Stromal cell of bone marrow (primary cell): ENCODE measurements around the gene PSAPL1.

Experiments used
- DNase-seq: peaks from one replicate; pipeline ENCODE4 v3.0.0-alpha.2; 2012; ENCODE audit warnings: low read depth

The PSAPL1 gene, protein sequence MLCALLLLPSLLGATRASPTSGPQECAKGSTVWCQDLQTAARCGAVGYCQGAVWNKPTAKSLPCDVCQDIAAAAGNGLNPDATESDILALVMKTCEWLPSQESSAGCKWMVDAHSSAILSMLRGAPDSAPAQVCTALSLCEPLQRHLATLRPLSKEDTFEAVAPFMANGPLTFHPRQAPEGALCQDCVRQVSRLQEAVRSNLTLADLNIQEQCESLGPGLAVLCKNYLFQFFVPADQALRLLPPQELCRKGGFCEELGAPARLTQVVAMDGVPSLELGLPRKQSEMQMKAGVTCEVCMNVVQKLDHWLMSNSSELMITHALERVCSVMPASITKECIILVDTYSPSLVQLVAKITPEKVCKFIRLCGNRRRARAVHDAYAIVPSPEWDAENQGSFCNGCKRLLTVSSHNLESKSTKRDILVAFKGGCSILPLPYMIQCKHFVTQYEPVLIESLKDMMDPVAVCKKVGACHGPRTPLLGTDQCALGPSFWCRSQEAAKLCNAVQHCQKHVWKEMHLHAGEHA

DNA sequence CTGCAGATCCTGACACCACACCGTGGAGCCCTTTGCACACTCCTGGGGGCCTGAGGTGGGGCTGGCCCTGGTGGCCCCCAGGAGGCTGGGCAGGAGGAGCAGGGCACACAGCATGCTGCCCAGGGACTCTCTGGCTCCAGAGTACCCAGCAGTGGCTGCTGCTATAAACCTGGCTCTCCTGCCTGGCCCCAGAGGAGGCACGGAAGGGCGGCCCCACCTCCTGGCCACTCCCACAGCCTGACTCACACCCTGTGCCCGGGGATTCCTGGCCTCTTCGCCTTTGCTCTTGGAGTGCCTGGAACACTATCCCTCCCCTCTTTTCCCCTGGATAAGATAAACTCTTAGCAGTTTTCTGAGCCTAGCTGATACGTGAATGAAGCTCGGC is at the start of gene PSAPL1:
PSAPL1 (minus strand) TSS at position 165 of the 385 bp plus-strand sequence; CDS start at position 114, 51 bp downstream.
- DNase-seq = peak; percentile 8

DNA sequence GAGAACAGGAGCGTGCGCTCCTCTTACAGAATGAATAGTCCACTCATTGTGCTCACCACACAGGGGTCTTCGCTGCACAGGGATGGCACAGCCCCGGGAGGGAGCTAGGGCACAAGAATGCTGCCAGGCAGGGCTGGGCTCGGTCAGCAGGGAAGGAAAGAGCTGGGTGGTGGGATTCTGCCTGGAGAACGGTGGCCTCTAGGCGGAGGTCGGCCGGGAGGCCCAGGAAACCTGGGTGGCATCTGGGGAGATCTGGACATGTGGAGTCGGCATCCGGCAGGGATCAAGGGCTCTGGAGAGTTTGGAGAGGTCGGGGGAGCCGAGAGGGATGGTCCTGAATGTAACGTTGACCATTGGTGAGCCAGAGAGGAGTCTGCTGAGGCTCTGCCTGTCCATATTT is 46.5 kb upstream of the PSAPL1 start:
- DNase-seq = no peak

DNA sequence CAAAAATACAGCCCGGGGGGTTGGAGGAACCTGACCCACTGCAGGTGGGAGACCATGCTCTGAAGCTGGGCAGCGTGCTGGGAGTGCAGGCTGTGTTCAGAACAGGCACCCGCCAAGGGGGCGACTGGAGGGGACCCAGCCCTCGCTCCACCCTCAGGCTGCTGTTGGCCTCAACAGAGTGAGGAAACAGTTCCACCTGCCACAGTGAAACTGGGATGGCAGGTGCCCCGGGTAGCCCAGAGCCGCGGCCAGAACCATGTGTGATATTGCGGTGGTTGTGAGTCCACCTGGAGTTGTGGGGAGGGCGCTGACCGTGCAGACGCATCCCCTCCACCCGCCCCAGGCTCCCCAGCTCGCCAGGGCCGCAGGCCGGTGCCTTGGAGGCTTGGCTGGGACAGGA is 45.7 kb upstream of the PSAPL1 start:
- DNase-seq = no peak

DNA sequence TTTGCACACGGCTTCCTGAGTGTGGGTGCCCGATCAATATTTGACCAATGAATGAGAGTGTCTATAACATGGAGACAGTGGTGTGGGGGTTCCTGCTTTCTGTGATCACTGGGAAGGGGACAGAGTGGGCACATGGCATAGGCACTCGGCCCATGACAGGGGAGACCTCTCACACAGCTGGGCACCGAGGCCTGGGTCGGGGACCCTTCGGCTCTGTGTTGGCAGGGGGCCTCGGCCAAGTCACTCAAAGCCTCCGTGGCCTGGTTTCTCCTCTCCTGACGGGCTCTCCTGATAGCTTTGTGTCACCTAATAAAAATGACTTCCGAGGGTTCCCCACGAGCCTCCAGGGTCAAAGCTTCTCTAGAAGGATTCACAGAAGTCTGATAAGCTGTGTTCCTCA is 43.9 kb upstream of the PSAPL1 start:
- DNase-seq = no peak

DNA sequence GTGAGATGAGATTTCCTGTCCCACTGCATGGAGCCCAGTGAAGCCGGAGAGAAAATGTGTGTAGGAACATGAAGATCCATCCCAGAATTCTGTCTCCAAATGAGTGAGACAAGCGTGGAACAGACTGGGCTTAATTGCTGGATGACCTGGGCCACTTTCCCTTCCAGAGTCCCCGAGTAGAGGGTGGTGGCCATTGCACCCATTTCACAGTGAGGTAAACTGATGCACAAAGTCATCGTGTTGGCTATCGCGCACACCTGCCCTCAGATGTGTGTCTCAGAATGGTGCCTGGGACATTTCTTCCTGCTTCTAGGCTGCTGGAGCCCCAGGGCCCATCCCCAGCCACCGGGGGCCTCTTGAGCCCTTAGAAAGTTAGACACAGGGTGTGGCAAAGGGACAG is 43.0 kb upstream of the PSAPL1 start:
- DNase-seq = no peak

DNA sequence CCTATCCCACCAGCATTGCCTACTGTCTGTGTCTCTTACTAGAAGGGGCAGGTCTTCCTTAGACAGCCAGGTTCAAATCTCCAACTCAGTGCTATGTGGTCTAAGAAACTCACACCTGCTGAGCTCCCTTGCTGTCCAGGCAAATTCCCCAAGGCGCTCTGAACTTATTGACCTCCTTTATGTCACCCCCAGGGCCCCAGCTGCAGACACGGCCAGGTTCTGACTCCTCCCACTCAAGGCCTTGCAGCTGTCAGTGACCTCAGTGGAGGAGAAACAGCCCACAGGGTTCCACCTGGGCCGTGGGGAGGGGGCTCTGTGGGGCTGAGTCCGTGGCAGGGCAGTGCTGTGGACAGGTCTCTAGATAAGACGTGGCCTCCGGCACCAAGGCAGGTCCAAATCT is 42.1 kb upstream of the PSAPL1 start:
- DNase-seq = no peak

DNA sequence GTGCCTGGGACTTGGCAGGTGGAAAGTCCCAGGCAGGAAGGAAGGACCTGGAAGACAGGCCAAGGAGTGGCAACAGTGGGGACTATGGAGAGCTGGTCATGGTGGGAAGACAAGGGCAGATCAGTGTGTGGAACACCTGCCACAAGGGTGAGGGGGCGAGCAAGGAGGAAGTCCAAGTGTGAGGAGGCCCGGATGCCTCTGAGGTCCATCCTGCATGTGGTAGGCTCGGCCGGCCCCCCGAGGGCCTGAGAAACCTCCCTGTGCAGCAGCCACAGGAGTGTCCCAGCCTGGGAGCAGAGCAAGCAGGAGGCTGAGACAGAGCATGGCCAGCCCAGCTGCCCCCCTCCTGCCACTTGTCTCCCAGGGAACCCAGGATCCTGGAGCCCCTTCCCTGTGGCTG is 40.5 kb upstream of the PSAPL1 start:
- no peak for DNase-seq

DNA sequence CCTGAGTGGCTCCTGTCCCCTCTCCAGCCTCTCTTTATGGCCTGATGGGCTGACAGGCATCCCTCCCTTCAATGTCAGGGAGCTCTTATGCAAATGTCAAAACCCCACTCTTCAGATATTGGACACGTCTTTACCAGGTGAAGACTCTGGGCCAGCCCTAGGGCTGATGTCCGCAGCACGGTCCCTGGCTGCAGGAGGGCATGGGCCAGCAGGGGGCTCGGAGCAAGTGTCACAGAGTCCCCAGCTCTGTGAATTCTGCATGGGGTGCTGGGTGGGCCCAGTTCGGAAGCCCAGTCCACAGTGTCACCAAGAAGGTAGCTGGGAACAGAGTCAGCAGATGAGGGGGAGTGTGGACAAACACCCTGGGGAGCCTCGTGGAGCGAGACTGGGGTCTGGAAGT is 39.6 kb upstream of the PSAPL1 start:
- no peak for DNase-seq

DNA sequence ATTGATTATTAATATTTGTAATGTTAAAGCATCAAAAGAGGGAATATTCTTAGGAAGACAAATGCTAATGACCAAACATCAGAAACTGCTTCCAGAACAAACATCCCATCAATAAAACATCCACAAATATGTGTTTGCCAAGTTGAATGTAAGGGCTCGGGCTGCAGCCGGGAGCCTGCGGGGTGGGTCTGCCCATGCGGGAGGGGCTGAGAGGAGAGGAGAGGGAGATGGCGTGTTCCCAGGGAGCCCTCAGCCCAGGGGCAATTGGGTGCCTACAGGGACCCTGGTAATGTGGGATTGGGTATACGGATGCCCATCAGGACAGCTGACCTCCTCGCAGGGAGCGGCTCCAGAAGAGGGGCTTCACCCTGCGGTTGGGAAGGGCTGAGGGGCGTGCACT is 38.4 kb upstream of the PSAPL1 start:
- DNase-seq = no peak

DNA sequence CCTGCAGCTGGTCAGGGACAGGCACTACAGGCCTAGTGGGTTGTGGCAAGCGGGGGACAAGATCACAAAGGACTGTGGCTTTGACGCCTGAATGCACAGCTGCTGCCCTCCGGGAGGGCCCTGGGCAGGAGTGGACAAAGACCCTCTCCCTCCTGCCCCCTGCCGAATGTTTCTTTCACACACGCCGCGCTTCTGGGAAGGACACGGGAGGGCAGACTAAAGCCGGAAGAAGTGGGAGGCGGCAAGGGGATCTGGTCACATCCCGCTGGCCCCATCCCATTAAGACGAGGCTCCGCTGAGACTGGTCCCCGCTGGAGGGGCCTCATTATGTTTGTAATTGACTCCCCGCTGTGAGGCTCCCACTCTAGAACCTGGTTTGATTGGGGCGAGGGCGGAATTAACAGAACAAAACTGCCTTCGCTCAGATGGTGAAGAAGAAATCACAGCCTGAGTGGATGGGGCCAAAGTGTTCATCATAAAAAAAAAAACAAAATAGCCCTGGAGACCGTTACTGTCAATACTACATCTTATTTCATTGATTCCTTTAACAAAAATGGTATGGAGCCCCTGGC is 37.8 kb upstream of the PSAPL1 start:
- DNase-seq = no peak

DNA sequence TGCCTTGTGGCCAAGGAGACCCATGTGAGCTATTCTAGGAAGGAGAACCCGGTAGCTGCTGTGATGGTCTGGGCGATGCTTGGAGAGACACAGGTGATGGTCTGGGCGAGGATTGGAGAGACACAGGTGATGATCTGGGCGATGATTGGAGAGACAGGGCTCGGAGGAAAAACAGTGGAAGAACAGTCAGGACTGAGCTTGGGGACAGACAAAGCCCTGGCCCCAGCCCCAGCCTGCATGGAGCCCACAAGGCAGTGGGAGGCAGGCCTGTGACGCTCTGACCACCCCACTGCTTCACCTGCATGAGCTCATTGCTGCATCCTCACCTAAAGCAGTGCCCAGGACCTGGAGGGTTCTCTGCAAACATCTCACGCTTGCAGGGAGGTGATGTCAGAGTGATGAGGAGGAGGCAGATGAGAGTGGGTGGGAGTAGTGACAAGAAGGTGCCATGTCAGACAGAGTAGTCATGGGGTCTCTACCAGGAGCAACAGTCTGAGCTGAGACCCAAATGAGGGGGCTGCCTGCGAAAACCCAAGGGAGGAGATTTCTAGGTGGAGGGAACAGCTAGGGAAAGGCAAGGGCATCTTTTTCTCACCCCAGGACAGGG is 35.9 kb upstream of the PSAPL1 start:
- no peak for DNase-seq

DNA sequence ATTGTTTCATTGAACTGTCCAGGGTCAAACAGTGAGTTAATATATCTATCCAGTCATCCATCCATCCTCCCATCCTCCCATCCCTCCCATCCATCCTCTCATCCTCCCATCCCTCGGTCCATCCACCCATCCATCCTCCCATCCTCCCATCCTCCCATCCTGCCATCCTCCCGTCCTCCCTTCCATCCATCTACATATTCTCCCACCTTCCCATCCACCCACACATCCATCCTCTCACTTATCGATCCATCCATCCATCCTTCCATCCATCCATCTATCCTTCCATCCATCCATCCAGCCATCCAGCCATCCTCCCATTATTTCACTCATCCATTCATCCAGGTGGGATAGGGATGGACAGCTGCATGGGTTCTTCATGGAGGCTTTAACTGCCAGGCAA is 35.4 kb upstream of the PSAPL1 start:
- DNase-seq = no peak

DNA sequence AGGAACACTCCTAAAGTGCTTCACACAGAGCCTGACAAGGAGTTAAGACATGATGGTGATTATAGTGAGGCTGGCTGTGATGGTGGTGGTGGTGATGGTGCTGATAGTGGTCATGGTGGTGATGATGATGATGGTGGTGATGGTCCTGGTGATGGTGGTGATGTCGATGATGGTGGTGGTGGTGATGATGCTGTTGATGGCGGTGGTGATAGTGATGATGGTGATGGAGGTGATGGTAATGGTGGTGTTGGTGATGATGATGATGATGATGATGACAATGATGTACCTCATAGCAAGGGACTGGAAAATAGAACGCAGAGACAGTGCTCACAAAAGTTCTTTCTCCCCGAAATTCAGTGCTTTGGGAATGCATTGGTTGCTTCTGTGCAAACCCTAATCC is 34.3 kb upstream of the PSAPL1 start:
- DNase-seq = no peak

DNA sequence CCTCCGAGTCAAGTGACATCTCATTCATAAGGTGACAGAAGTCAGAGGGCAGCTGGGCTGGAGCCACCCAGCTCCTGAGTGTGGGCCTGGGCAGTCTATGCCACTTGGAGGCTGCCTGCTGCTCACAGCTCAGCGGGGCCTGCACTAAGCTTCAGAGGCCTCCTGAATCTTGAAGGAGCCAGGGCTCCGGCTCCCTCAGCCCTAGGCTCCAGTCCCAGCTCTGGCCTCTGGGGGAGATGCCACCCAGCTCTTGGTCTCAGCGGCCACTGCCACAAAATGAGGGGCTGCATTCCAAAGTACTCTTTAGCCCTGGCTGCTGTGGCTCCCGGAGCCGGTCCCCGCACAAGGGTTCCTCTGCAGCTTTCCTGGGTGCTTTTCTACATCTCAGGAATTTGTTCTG is 32.7 kb upstream of the PSAPL1 start:
- DNase-seq = no peak

DNA sequence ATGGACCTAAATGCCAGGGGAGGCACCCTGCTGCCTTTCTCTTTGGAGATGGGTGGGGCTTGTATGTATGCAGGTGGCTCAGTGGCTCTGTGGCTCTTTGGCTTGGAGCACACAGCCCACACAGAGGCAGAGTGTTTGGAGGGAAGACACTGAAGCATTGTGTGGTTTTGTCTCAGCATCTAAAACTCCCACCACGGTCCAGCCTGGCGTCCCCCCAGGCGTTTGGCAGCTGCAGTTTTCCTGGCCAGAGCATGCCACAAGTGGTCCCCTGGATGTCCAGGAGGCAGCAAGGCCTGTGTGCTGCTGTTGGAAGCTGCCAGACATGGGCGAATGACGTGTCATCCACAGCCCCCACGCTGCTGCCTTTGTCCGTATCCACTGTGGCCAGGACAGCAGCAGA is 32.2 kb upstream of the PSAPL1 start:
- no peak for DNase-seq

DNA sequence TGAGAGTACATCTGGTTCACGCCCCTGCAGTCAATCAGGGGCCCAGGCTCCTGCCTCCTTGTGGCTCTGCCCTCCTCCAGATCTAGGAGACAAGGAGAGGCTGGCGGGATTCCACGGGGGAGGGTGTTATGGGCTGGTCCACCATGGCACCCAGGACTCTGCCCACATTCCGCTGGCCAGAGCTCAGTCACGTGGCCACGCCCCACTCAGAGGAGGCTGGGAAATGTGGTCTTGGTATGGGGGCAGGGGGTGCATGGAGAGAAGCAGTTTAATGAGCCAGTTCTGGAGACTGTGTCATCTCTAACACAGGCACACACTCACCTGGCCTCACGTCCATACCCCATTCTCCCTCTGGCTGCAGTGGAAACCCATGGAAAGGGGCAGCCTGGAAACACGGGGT is 31.5 kb upstream of the PSAPL1 start:
- no peak for DNase-seq

DNA sequence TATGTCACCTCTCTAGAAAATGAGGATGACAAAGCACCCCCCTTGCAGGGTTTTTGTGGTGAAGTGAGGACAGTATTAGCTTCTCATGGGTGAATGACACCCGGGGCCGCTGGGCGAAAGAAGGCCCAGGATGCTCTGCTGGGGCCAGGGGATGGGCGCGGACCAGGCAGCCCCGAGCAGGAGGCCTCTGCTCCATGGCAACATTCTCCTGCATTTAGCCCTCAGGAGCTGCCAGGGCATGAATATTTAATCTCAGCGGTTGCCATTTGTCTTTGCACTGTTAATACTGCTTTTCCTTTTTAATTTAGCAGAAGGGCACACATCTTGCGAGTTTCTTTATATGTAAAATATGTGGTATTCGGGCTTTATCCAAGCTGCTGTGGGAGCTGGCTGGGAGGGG is 30.3 kb upstream of the PSAPL1 start:
- no peak for DNase-seq

DNA sequence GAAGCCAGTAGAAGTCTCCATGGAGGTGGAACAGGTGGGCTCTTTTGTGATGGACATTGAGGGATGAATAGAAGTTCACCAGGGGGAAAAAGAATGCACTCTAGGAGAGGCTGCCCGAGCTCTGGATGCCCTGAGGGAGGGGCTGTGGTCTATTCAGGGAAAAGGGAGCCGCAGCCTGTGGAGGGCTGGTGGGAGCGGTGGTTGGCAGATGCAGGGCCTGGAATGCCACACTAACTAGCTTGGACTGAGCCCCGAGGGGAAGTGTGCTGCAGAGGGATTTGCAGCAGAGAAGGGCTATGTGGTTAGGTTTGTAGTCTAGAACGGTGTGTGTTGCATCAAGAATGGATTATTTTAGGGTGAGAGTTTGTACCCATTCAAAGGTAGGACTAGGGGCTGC is 29.5 kb upstream of the PSAPL1 start:
- DNase-seq = no peak

DNA sequence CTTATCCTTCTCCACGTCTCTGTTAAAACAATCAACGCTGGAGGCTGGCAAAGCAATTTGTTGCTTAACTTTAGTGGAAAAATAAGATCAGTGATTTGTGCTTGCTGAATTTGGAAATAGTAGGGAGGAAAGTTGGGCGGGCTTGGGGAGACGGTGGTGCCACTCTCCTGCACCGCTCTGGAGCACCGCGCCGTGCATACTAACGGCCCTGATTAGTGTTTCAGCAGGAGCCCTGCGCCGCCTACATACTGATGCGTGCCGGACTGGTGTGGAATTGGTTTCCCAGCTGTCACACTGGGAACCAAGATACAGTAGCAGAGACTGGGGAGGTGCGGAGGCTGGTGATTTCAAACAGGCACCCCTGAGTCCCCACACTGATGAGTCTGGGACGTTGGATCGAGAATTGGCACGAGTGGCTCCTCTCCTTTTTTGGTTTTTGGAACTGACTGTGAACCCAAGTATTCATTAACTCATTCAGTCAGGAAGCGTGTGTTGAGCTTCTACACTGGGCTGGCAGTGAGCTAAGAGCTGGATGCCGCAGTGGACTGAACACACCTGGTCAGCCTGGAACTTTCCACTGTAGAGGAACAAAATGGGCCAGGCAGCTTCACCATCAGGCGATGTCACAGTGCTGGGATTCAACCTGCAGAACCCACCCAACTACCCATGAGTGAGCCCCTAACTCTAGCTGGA is 29.0 kb upstream of the PSAPL1 start:
- DNase-seq = no peak

DNA sequence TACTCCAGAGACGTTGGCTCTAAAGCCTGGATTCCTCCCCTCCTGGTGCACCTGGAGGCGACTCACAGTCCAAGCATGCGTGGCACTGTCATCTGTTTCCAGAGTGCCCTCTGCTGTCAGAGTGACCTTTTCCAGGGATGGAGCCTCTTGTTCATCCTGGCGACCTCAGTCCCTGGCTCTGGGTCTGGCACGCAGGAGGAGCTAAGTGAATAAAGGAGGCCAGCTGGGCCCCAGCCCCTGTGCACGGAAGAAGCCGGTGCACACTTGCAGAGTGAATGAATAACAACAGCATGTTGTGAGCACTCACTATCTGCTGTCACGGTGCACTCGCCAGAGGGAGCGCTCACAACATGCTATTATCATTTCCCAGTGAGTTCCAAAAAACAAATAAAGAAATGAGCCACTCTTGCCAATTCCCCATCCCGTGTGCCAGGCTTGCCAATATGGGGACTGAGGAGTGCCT is 27.8 kb upstream of the PSAPL1 start:
- DNase-seq = peak; percentile 2

DNA sequence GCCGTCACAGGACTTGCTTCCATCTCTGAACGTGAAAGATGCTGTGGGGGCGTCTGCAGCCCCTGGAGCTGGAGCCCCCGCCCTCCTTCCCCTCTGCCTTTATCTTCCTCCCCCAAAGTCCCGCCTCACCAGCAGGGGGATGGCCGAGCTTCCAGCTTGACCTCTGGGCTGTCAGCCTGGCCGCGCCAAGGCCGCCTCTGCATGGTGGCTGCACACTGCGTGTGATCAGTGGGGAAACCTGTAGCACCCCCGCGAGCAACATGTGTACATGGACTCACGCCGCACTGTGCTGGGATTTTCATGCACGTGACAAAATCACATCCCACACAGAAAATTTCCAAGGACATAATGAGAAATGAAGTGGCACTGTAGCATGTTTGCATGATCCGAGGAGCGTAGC is 26.5 kb upstream of the PSAPL1 start:
- no peak for DNase-seq

DNA sequence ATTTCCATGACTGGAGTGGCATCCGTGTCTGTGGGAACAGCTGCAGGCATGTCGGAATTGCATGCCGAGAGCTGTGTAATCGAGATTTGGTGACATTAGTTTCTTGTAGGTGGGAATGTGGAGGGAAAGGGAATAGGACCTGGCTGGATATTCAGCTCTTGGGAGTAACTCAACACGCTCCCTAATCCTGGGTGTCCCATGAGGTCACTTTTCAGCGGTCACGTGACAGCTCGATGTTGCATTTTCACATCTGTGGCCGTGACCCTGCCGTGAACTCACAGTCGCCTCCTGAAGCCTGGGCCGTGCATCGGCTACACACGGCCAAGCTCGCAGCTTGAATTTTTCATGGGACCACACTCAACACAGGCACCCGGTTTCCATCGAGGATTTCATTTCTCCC is 25.8 kb upstream of the PSAPL1 start:
- no peak for DNase-seq

DNA sequence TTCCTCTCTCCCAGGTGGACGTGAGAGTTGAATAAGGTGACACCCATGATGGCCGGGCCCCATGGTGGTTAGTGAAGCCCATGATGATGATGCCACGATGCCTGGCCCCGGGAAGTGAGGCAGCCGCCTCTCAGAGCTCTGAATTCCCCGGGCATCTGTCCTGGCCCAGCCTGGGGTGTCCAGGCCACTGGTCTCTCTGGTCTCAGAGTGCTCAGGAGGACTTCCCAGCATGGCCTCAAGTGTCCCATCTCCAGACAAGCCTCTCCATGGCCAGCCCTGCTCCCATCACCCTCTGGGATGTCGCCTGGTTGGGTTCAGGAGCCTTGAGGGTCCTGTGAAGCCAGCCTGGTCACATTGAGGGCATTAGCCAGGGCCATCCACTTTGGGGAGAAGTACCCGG is 24.7 kb upstream of the PSAPL1 start:
- DNase-seq = no peak
